ENCODE measurements around the gene MAP2K5. TPM values are rescaled to one million over a fixed set of nuclear protein-coding genes. Genes with fewer than 3 reads are reported as not detected.
A peak's percentile ranks its signal among the peaks of the same experiment; 100 is the strongest.

The MAP2K5 gene
- total RNA-seq, result 5.1 and 12.6 TPM in 2 replicates

GRCh38 chr15:67542420-67543347, at the start of gene MAP2K5:
TSS of gene MAP2K5 (plus strand) at chr15:67542703. CDS start at chr15:67543336, 633 bp downstream.

GRCh38 chr15:67521029-67521782, 21.3 kb upstream of the MAP2K5 start, which contains the start of gene C15orf61:
TSS of gene C15orf61 (plus strand) at chr15:67521131. CDS start at chr15:67521249, 118 bp downstream.

GRCh38 chr15:67824976-67825880, 282.7 kb downstream of the MAP2K5 start, which contains the start of gene SKOR1:
TSS of gene SKOR1 (plus strand) at chr15:67825509. CDS start at chr15:67825603, 94 bp downstream.

GRCh38 chr15:67839929-67840748, 297.6 kb downstream of the MAP2K5 start, which contains the start of gene RNU6-1:
TSS of gene RNU6-1 (minus strand) at chr15:67840045.

Small RNA genes lying within 50 kb of the gene (small RNA-seq; reads per million reads assigned to genes)
- gene RNU6-1, result 3.1 reads per million, percentile 86 among the genes with 10 or more reads in this experiment

Other genes starting within 250 kb of the MAP2K5 start
- 3.9 and 4.9 TPM in 2 replicates for gene C15orf61, start 21.6 kb upstream of the MAP2K5 start, total RNA-seq

Data from placental epithelial cell (primary cell).